Memory B cell (primary cell): ENCODE data around the gene FBXO47.
"Not testable (repeated sequence)": the region's sequence is repeated elsewhere in the genome, so short reads cannot be mapped to it uniquely, and the experiment has no call there.

Experiments used
- ATAC-seq: fragments of 150-1000 bp; cut with Tn5 transposase; 2 replicates; pipeline ENCODE4 v1.10.0; 2021; ENCODE audit warnings: low read depth, mild to moderate bottlenecking, moderate library complexity
- DNase-seq, 2 donors: peaks; one replicate each; pipeline ENCODE4 v3.0.0; 2022; ENCODE audit warnings: low spot score in 2 of 2
- H3K27ac Mint-ChIP-seq: one replicate; pipeline ENCODE4 v1.8.0; 2022; ENCODE audit warnings: mild to moderate bottlenecking, moderate library complexity, mixed read lengths
- H3K27me3 Mint-ChIP-seq: one replicate; pipeline ENCODE4 v1.8.0; 2022; ENCODE audit warnings: mixed read lengths
- H3K36me3 Mint-ChIP-seq: one replicate; pipeline ENCODE4 v1.8.0; 2022; ENCODE audit warnings: mild to moderate bottlenecking, mixed read lengths
- H3K4me1 Mint-ChIP-seq: one replicate; pipeline ENCODE4 v1.8.0; 2022; ENCODE audit warnings: mixed read lengths
- H3K4me3 Mint-ChIP-seq: one replicate; pipeline ENCODE4 v1.8.0; 2022; ENCODE audit warnings: mild to moderate bottlenecking, moderate library complexity, mixed read lengths
- H3K9me3 Mint-ChIP-seq: one replicate; pipeline ENCODE4 v1.8.0; 2022; ENCODE audit warnings: mixed read lengths

FBXO47 gene

DNA sequence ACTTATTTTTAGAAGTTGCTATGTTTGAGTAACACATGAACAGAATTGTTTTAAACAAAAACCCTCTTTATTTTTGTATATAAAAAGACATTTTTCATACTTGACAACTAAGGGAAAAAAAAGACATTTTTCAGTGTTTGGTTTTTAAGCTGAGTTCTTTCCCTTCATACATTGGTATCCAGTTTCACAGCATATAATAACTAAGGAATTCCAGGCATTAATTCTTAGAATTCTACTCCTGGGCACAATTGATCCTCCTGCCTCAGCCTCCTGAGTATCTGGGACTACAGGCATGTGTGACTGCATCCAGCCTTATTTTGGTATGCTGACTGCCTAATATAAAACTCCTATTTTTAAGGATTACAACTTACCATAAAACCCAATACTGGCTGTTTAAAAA, 8.4 kb downstream of the FBXO47 start:
- ATAC-seq (no peak), DNase-seq (no peak)
- H3K9me3 Mint-ChIP-seq = no peaks in the 10 kb centered on the region
- H3K27me3 Mint-ChIP-seq = no peaks in the 10 kb centered on the region
- no peak overlapping the region for H3K4me3 Mint-ChIP-seq
- H3K27ac Mint-ChIP-seq = no peak overlapping the region
- peaks cover 2% of the 10 kb centered on the region for H3K4me1 Mint-ChIP-seq
- H3K36me3 Mint-ChIP-seq = no peaks in the 10 kb centered on the region

GRCh38 chr17:38958326-38958725, 8.9 kb downstream of the FBXO47 start:
- H3K27ac Mint-ChIP-seq = no peak overlapping the region
- H3K4me1 Mint-ChIP-seq = peaks cover 2% of the 10 kb centered on the region
- no peak for DNase-seq
- no peaks in the 10 kb centered on the region for H3K36me3 Mint-ChIP-seq
- no peak for ATAC-seq
- H3K27me3 Mint-ChIP-seq = no peaks in the 10 kb centered on the region
- no peak overlapping the region for H3K4me3 Mint-ChIP-seq
- no peaks in the 10 kb centered on the region for H3K9me3 Mint-ChIP-seq

GRCh38 chr17:38953800-38954199, 13.4 kb downstream of the FBXO47 start:
- H3K36me3 Mint-ChIP-seq, H3K27ac Mint-ChIP-seq, H3K27me3 Mint-ChIP-seq, H3K9me3 Mint-ChIP-seq, ATAC-seq, H3K4me1 Mint-ChIP-seq, DNase-seq, H3K4me3 Mint-ChIP-seq: not testable (repeated sequence)

GRCh38 chr17:38947189-38947588, 20.0 kb downstream of the FBXO47 start:
- ATAC-seq (no peak), DNase-seq (no peak)
- no peaks in the 10 kb centered on the region for H3K36me3 Mint-ChIP-seq
- no peaks in the 10 kb centered on the region for H3K9me3 Mint-ChIP-seq
- H3K4me1 Mint-ChIP-seq = peaks cover 3% of the 10 kb centered on the region
- H3K27ac Mint-ChIP-seq = no peak overlapping the region
- no peak overlapping the region for H3K4me3 Mint-ChIP-seq
- H3K27me3 Mint-ChIP-seq = no peaks in the 10 kb centered on the region

DNA sequence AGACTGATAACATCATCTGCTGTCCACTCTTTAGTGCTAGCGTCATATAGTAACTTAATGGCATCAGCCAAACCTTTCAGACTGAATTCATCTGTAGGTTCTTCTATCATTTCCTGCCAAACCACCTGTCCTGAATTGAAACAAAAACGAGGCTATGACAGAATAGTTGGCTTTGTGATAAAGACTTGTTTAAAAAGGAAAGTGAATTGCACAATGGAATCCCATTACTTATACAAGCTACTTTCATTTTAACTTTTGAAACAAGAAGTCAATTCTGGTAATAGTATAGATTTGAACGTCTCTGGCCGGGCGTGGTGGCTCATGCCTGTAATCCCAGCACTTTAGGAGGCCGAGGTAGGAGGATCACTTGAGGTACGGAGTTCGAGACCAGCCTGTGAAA, 23.6 kb downstream of the FBXO47 start:
- Mint-ChIP-seq H3K27ac (no peak overlapping the region), H3K4me3 (no peak overlapping the region), H3K4me1 (peaks cover 3% of the 10 kb centered on the region), H3K9me3 (no peaks in the 10 kb centered on the region), H3K27me3 (no peaks in the 10 kb centered on the region), H3K36me3 (no peaks in the 10 kb centered on the region)
- no peak for DNase-seq
- peak; percentile 32 for ATAC-seq

- DNase-seq (peak in 1 of 2 donors; percentile 5), ATAC-seq (peak; percentile 68)
- Mint-ChIP-seq H3K36me3 (no peaks in the 10 kb centered on the region), H3K27me3 (no peaks in the 10 kb centered on the region), H3K27ac (no peak overlapping the region), H3K9me3 (no peaks in the 10 kb centered on the region), H3K4me3 (no peak overlapping the region), H3K4me1 (peaks cover 3% of the 10 kb centered on the region)
These were observed 24.4 kb downstream of the FBXO47 start for GRCh38 chr17:38942696-38943334.

- Mint-ChIP-seq H3K36me3 (no peaks in the 10 kb centered on the region), H3K4me3 (no peak overlapping the region), H3K27ac (no peak overlapping the region), H3K27me3 (no peaks in the 10 kb centered on the region), H3K4me1 (peaks cover 3% of the 10 kb centered on the region), H3K9me3 (no peaks in the 10 kb centered on the region)
- no peak for ATAC-seq
- DNase-seq = no peak
These were observed 26.8 kb downstream of the FBXO47 start for GRCh38 chr17:38940404-38940803.

DNA sequence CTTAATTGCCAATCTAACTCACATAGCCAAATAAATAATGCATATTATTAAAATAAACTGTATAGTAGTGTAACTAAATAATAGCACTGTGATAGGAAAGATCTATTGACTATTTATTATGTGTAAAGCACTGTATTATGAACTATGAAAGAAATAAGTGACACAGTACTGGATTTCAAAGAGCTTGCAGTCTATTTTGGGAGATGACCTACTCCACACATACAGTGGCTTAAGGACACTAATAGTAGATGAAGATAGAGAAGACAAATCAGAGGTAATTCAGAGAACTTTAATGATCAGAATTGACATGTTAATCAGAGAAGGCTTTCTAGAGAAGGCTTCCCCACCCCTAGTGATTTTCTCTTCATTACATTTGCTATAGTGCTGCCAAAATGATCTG, 27.2 kb downstream of the FBXO47 start:
- ATAC-seq (no peak), DNase-seq (no peak)
- Mint-ChIP-seq H3K27ac (no peak overlapping the region), H3K4me3 (no peak overlapping the region), H3K36me3 (no peaks in the 10 kb centered on the region), H3K27me3 (no peaks in the 10 kb centered on the region), H3K4me1 (peaks cover 3% of the 10 kb centered on the region), H3K9me3 (no peaks in the 10 kb centered on the region)

GRCh38 chr17:38933962-38934361, 33.2 kb downstream of the FBXO47 start:
- not testable (repeated sequence) for H3K9me3 Mint-ChIP-seq, H3K27me3 Mint-ChIP-seq, H3K4me1 Mint-ChIP-seq, DNase-seq, H3K27ac Mint-ChIP-seq, ATAC-seq, H3K36me3 Mint-ChIP-seq, H3K4me3 Mint-ChIP-seq

GRCh38 chr17:38930782-38931181, 36.4 kb downstream of the FBXO47 start:
- not testable (repeated sequence) for H3K4me3 Mint-ChIP-seq, H3K27me3 Mint-ChIP-seq, H3K9me3 Mint-ChIP-seq, ATAC-seq, DNase-seq, H3K27ac Mint-ChIP-seq, H3K4me1 Mint-ChIP-seq, H3K36me3 Mint-ChIP-seq

DNA sequence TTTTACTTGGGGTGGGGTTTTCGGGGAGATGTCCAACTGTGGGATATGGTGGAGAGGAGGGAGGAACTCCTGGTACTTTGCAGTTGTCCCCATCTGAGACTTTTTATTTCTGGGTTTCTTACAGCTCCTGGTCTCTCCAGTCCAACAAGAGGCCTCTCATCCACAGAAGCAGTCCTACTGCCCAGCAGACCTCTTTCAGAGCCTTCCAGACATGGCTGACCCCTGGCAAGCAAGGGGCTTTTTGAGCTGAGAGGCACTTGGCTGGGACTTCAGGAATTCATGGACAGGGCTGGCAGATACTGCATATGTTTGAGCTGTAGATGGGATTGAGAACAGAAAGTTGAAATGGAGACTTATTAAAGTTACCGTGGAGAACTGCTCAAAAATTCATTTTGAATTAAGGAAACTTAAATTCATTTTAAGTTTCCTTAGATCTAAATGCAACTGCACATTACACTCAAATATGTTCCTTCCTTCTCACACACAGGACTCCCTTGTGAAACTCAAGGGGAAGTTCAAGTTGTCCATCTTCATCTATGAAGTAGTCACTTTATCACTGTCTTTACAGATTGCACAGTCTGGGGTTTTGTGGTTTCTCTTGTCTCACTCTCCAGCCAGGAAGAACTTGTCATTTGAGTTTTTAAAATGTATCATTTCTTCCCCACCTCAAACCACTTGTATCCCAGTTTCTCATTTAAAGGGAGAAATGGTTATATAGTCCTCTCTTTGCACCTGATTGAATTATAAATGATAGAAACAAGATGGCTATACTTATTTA, 40.7 kb downstream of the FBXO47 start:
- ATAC-seq (no peak), DNase-seq (peak in 1 of 2 donors; percentile 5)
- H3K9me3 Mint-ChIP-seq = no peaks in the 10 kb centered on the region
- peaks cover 17% of the 10 kb centered on the region for H3K4me1 Mint-ChIP-seq
- H3K27me3 Mint-ChIP-seq = no peaks in the 10 kb centered on the region
- no peak overlapping the region for H3K4me3 Mint-ChIP-seq
- H3K36me3 Mint-ChIP-seq = no peaks in the 10 kb centered on the region
- no peak overlapping the region for H3K27ac Mint-ChIP-seq

DNA sequence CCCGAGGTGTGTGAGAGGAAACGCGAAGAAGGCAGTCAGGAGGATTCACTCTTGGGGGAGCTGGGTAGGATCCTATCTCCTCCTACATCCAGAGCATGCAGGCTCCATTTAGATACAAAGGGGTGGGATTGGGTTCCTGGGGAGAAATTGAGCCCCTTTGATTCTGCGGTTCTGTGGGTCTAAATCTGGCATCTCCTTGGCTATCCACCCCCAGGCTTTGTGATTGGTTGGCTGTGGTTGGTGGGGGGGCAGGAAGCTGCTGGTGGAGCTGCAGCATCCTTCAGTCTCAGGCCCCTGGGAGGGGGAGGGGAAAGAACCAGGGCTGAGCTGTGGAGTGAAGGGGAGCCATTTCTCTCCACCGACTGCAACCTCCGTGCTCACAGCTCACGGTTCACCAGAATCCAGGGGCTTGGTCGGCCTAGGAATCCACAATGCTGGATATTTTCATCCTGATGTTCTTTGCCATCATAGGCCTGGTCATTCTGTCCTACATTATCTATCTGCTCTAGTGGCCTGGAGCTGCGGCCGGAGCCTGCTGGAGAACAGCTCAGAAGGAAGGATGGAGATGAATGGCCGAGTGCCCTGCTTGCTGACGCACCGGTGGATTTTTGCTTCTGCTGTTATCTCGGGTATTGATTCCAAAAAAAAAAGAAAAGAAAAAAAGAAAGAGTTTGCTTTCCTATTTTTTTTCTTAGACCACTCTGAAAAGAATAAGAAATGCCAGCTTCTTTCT, 41.8 kb downstream of the FBXO47 start, which contains the start of gene LASP1NB:
Gene LASP1NB, plus strand, starts transcription at position 352 of the 733 bp plus-strand sequence.
- Mint-ChIP-seq H3K4me1 (peaks cover 20% of the 10 kb centered on the region), H3K9me3 (no peaks in the 10 kb centered on the region), H3K4me3 (no peak within 1 kb of the TSS), H3K27me3 (no peaks in the 10 kb centered on the region), H3K27ac (peak within 1 kb of the TSS; percentile 16), H3K36me3 (peaks cover 2% of the 10 kb centered on the region)
- ATAC-seq = no peak
- DNase-seq = peak in 1 of 2 donors; percentile 6

GRCh38 chr17:38922538-38923297, 44.5 kb downstream of the FBXO47 start:
- ATAC-seq = peak; percentile 26
- H3K4me1 Mint-ChIP-seq = peaks cover 26% of the 10 kb centered on the region
- DNase-seq = no peak
- H3K27ac Mint-ChIP-seq = no peak overlapping the region
- no peak overlapping the region for H3K4me3 Mint-ChIP-seq
- H3K9me3 Mint-ChIP-seq = no peaks in the 10 kb centered on the region
- H3K36me3 Mint-ChIP-seq = peaks cover 13% of the 10 kb centered on the region
- H3K27me3 Mint-ChIP-seq = no peaks in the 10 kb centered on the region
